ENCODE data around the gene CNTNAP2.

GRCh38 chr7:146652176-146652575 lies 535.6 kb downstream of the CNTNAP2 start:
- TF ChIP-seq GATA3 (IDR thresholded peaks at IDR 0.05; ENCODE audit: low read depth, low read length), result no peak
- TF ChIP-seq GATA2 (IDR thresholded peaks at IDR 0.05; ENCODE audit: low read depth, low read length), result no peak
